ENCODE results near the gene CENPP. TPM values are rescaled to one million over a fixed set of nuclear protein-coding genes. Genes with fewer than 3 reads are reported as not detected.
A peak's percentile ranks its signal among the peaks of the same experiment; 100 is the strongest.

The CENPP gene
- 1.2 and 3.1 TPM in 2 replicates for total RNA-seq

GRCh38 chr9:92325269-92325990 lies at the start of gene CENPP, which contains the start of gene NOL8:
TSS of gene CENPP (plus strand) at chr9:92325953.
TSS of gene NOL8 (minus strand) at chr9:92325350. CDS start at chr9:92324161, 1,189 bp downstream.
- peak; percentile 76 for DNase-seq (ENCODE audit: low read depth)

GRCh38 chr9:92276331-92277032 lies 49.3 kb upstream of the CENPP start:
- DNase-seq (ENCODE audit: low read depth), result peak; percentile 35

GRCh38 chr9:92278110-92278509 lies 47.6 kb upstream of the CENPP start:
- DNase-seq (ENCODE audit: low read depth), result no peak

GRCh38 chr9:92279302-92279701 lies 46.5 kb upstream of the CENPP start:
- no peak for DNase-seq (ENCODE audit: low read depth)

GRCh38 chr9:92289708-92290390 lies 35.9 kb upstream of the CENPP start:
- no peak for DNase-seq (ENCODE audit: low read depth)

DNA sequence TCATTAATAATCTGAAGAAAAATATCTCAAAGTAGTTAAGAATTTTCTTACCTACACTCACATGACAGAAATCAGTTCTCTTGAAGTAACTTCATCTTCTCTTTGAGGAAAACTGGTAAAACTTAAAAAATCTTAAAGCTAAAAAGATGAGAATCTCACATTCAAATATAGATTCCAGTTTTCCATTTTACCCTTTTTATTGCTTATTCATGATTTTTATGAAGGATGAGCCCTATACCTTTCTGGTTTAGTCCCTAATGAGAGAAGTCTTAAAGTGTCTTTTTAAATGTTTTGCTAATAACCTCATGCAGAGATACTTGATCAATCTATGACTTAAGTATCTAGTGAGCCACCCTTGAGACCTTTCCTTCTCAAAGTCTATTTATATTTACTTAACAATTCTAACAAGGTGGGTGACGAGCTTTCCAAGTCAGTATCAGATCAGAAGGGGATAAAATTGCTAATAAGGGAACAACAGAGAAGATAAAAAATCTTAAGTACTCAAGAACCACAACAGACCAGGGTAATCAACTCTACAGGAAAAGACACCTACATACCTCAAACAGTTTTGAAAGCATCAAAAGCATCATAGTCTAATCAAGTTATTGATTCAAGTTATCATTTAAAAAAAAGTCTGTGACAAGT lies 34.8 kb upstream of the CENPP start:
- DNase-seq (ENCODE audit: low read depth), result no peak

DNA sequence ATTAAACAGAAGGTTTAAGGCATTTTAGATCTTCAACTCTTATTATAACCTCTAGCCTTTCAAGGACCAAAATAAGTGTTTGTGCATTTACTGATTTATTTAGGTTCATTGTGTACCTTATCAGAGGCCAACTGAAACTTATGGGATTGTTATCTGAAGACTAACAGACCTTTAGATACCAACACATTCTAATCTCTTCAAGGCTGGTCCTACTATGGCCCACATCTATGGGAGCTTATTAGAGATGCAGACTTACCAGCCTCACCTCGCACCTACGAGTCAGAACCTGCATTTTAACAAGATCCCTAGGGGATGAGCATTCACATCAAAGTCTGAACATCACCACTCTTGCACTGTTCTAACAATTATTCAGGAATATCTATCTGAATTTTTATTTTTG lies 34.2 kb upstream of the CENPP start:
- no peak for DNase-seq (ENCODE audit: low read depth)

DNA sequence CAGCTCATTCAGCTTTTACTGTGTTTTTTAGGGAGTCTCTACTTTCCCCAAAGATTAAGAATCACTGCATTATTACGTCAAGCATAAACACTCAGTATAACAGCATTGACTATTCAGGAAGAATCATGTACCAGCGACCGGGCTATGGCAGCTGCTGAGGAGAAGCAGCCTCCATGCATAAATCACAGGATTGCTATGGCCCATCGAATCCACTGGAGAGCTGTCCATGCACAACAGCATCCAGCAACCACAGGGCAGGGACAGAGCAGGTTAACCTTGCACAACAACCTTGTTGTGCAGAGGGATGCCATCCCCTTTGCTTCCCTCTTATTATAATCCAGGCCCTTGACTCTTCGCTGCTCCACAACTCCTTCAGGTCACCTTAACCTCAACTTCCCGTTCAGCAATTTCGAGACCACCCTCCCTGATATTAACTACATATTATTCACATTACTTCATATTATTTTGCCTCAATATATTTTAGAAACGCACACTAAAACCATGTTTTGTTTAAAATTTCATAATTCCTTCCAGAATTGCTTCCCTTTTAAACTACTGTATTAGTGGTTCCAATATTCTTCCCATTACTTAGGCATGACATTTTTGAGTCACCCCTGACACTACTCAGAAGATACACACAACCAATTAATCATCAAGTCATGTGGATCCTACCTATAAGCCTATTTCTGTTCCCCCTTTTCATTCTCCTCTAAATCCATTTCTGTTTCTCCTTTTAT lies 33.2 kb upstream of the CENPP start:
- peak; percentile 26 for DNase-seq (ENCODE audit: low read depth)

GRCh38 chr9:92293075-92293354 lies 32.7 kb upstream of the CENPP start:
- DNase-seq (ENCODE audit: low read depth), result no peak

- peak; percentile 92 for DNase-seq (ENCODE audit: low read depth)
These were observed 32.1 kb upstream of the CENPP start, which contains the start of gene IARS1 for GRCh38 chr9:92293452-92294296. TSS of gene IARS1 (minus strand) at chr9:92293697. CDS start at chr9:92289419, 4,278 bp downstream.

DNA sequence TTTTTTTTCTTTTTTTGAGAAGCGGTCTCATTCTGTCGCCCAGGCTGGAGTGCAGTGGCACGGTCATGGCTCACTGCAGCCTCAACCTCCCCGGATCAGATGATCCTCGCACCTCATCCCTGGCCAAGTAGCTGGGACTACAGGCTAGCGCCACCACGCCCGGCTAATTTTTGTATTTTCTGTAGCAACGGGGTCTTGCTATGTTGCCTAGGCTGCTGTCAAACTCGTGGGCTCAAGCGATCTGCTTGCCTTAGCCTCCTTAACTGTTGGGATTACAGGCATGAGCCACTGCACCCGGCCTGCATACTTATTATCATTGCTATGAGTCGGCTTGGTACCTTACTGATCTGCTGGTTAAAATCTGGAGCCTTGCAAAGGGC lies 31.5 kb upstream of the CENPP start:
- DNase-seq (ENCODE audit: low read depth), result peak; percentile 14

DNA sequence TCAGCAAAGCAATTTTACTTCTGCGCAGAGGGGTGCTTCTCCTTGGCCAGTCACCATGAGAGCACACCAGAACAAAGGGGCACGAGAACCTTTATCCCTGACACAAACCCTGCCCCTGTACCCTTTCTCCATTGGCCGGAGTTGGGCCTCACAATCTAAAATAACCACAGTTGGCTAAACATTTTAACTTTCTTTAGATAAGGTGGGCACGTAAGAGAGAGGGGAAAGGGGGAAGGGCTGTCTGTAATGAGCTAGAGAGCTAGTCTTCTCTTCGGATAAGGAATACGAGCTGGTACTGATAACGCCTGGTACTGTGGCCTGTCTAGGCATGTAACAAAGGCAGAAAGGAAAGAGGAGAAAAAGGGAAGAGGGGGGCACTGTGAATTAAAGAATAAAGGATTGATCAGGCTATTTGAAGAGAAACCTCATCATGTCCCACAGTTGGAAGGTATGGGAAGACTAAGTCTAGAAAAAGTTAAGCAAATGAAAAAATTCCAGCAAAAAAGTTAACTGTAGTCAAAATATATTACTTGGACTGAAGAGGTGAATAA lies 30.4 kb upstream of the CENPP start:
- DNase-seq (ENCODE audit: low read depth), result no peak

DNA sequence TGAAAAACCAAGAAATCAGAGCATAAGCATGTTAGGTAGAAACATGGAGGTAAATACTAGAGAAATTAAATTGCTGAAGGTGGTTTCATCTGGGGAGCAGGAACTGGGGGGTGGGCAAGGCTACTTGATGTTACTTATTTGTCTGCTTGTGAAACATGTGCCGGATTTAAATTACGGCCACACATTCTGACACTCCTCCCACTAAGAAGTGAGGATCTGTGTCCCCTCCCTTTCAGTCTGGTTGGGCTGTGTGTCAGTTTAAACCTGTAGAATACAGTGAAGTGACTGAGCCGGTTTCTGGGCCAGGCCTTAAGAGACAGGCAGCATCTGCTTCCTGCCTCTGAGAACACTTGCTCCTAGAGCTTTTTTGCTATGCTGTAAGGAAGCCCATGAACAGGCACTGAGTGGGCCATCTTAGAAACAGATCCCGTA lies 29.9 kb upstream of the CENPP start:
- no peak for DNase-seq (ENCODE audit: low read depth)

- DNase-seq (ENCODE audit: low read depth), result no peak
These were observed 28.1 kb upstream of the CENPP start for GRCh38 chr9:92297611-92298010.

DNA sequence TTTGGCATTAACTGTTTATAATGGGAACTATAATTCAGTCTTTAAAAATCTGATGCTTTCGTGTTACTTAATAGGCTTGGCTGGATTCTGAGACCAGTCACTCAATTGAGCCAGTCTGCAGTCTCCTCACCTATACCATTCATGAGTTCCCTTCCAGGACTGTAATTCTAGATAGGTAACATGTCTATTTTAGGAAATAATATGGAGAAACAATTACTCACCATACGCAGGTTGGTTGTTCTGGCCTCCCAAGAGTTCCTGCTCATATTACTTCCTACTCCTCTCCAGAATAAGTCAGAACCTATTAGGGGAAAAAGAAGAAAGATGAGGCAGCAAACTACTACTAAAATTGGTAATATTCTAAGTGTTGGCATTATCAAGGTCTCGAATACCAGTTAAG lies 27.7 kb upstream of the CENPP start:
- no peak for DNase-seq (ENCODE audit: low read depth)

DNA sequence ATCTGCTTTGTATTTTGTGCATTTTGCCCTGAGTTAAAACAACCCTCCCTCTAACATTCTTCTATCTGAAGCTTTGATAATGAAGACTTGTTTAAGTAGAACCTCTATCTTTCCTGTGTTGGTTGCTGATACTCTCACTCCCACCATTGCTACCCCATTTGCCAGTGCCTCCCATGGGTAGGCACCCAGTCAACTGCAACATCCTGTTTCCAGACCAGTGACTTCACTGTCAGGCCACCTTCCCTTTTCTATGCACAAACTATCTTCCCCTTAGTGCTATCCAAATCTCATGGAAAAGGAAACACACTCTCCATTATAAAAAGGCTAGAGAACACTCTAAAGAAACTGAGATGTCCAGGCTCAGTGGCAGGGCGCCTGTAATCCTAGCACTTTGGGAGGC lies 26.6 kb upstream of the CENPP start:
- no peak for DNase-seq (ENCODE audit: low read depth)

DNA sequence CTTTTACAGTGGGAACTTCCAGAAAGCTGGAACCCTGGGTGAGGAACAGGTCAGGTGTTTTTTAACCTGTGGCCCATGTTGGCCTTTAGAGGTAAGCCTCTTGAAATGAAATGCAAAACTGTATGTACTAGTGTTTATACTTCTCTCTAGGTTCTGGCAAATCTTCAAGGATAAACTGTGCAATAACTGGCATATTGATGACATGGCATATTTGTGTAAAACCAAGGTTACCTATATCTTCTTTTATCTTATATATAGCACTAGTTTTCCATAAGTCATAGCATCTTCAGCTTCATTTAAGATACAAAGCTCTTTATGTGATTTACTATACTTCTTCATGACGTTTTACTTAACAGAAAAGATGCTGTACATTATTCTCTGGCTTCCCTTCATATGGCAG lies 24.8 kb upstream of the CENPP start:
- DNase-seq (ENCODE audit: low read depth), result no peak

- DNase-seq (ENCODE audit: low read depth), result no peak
These were observed 16.9 kb upstream of the CENPP start for GRCh38 chr9:92308893-92309292.

DNA sequence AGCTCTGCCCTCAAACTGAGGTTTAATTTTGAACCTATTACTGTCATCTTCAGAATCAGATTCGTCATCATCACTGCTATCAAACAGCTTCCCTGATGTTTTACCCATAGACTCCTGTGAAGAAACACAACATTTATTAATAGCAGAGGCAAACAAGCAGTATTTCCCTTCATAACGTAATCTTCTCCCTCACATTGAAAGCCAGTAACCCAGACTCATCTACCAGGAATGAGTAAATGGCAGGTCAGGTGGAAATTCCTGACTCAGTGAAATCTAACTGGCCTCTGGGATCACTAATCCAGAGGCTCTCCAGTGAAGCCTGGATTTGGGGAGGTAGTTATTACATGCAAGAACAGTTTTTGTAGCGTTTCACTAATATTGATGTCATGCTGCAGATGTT lies 15.2 kb upstream of the CENPP start:
- no peak for DNase-seq (ENCODE audit: low read depth)

GRCh38 chr9:92312887-92313623 lies 12.7 kb upstream of the CENPP start:
- no peak for DNase-seq (ENCODE audit: low read depth)
